Hippocampal formation (tissue), 2 donors: ENCODE data around the gene SNAPC4.

ENCODE experiments used
- DNase-seq, 2 donors: peaks; one replicate each; lab custom pipeline; 2025; lab: John Stamatoyannopoulos, UW

The SNAPC4 gene

GRCh38 chr9:136370037-136370436 is 29.9 kb downstream of the SNAPC4 start:
- no peak for DNase-seq

GRCh38 chr9:136368190-136368589 is 31.8 kb downstream of the SNAPC4 start:
- no peak for DNase-seq

GRCh38 chr9:136367296-136368145 is 32.4 kb downstream of the SNAPC4 start:
- no peak for DNase-seq

- no peak for DNase-seq
These were observed 33.1 kb downstream of the SNAPC4 start for GRCh38 chr9:136366826-136367225.

- peak in 1 of 2 donors; percentile 11 for DNase-seq
These were observed 34.2 kb downstream of the SNAPC4 start for GRCh38 chr9:136365775-136366222.

- DNase-seq, result no peak
These were observed 34.8 kb downstream of the SNAPC4 start for GRCh38 chr9:136364942-136365774.

GRCh38 chr9:136363949-136364748 is 35.8 kb downstream of the SNAPC4 start:
- no peak for DNase-seq

GRCh38 chr9:136363106-136363948 is 36.6 kb downstream of the SNAPC4 start, which contains the start of gene DNLZ:
Gene DNLZ, minus strand, starts transcription at chr9:136363744. Its CDS starts 30 bp downstream, at chr9:136363714.
- DNase-seq, result peak; percentile 91 to 94

GRCh38 chr9:136362450-136362784 is 37.6 kb downstream of the SNAPC4 start:
- no peak for DNase-seq

GRCh38 chr9:136361754-136362449 is 38.1 kb downstream of the SNAPC4 start:
- no peak for DNase-seq

GRCh38 chr9:136361047-136361753 is 38.8 kb downstream of the SNAPC4 start:
- no peak for DNase-seq

- DNase-seq, result no peak
These were observed 39.9 kb downstream of the SNAPC4 start for GRCh38 chr9:136359774-136360718.

GRCh38 chr9:136358888-136359287 is 41.1 kb downstream of the SNAPC4 start:
- DNase-seq, result no peak

- DNase-seq, result no peak
These were observed 42.0 kb downstream of the SNAPC4 start for GRCh38 chr9:136358016-136358415.

- no peak for DNase-seq
These were observed 42.7 kb downstream of the SNAPC4 start for GRCh38 chr9:136357202-136357725.

- no peak for DNase-seq
These were observed 44.1 kb downstream of the SNAPC4 start for GRCh38 chr9:136355616-136356557.

GRCh38 chr9:136354592-136355085 is 45.3 kb downstream of the SNAPC4 start:
- no peak for DNase-seq
